NT2/D1 (cell line): ENCODE data around the gene HIPK2.

Source experiments
- SUZ12 ChIP-seq: IDR thresholded peaks from 2 replicates; pipeline ENCODE4 v1.6.1; 2011; ENCODE audit not compliant: insufficient read length, insufficient read depth; ENCODE audit errors: extremely low read depth
- ZNF274 ChIP-seq: IDR thresholded peaks from 2 replicates; pipeline ENCODE4 v1.6.1; 2011; ENCODE audit warnings: mild to moderate bottlenecking, low read depth, low read length

GRCh38 chr7:139666501-139666900 is 111.3 kb downstream of the HIPK2 start:
- TF ChIP-seq ZNF274 = no peak
- TF ChIP-seq SUZ12 = no peak
